ENCODE results near the gene ZNF407. TPM values are rescaled to one million over a fixed set of nuclear protein-coding genes. Genes with fewer than 3 reads are reported as not detected.

Gene ZNF407
- total and polyA plus RNA-seq, 2 donors from 2014 or later, result 2.5 to 17.8 TPM

- no peak for TF ChIP-seq CTCF (IDR thresholded peaks at IDR 0.05; ENCODE audit: borderline replicate concordance, extremely low read depth, insufficient read depth)
- intact Hi-C loops (cut with DNase I), result no loop called here
- DNase-seq, result no peak
- H3K9ac ChIP-seq (ENCODE audit: low read length in 3 of 3), result no peak overlapping the region
- no peak for FAIRE-seq
- H3K36me3 ChIP-seq (ENCODE audit: control insufficient read depth in 2 of 3, insufficient read depth in 3 of 3, low read length in 3 of 3), result no peaks in the 10 kb centered on the region
- H3K4me3 ChIP-seq (ENCODE audit: low read length in 3 of 3), result no peak overlapping the region
- no peaks in the 10 kb centered on the region for H3K9me3 ChIP-seq (ENCODE audit: control insufficient read depth in 2 of 3, insufficient read depth in 1 of 3, low read length in 3 of 3)
- no peak overlapping the region for H3K27ac ChIP-seq (ENCODE audit: low read depth in 2 of 2, low read length in 2 of 2)
- H3K27me3 ChIP-seq (ENCODE audit: control insufficient read depth, insufficient read depth, low read length), result no peaks in the 10 kb centered on the region
- H3K4me1 ChIP-seq (ENCODE audit: control insufficient read depth in 2 of 3, insufficient read depth in 2 of 3, low read depth in 1 of 3, low read length in 3 of 3), result no peaks in the 10 kb centered on the region
Measured at GRCh38 chr18:75025573-75025972, 427.9 kb downstream of the ZNF407 start.

DNA sequence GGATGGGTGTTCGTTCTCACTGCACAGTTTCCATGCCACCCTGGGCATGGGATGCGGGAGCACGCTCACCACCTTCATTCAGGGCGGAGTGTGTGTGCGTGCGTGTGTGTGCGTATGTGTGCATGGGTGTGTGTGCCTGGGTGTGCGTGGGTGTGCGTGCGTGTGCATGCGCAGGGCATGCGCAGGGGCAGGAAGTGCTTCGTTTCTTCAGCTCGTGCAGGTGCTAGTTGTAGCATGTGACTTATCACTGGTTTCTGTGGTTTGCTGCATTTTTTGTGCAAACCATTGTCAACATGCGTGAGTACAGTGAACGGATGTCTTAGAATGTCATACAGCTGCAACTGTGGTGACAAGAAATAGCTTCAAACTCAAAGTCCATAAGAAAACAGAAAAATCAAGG, 431.8 kb downstream of the ZNF407 start:
- no peak overlapping the region for H3K4me3 ChIP-seq (ENCODE audit: low read length in 3 of 3)
- H3K9ac ChIP-seq (ENCODE audit: low read length in 3 of 3), result no peak overlapping the region
- H3K9me3 ChIP-seq (ENCODE audit: control insufficient read depth in 2 of 3, insufficient read depth in 1 of 3, low read length in 3 of 3), result no peaks in the 10 kb centered on the region
- no peaks in the 10 kb centered on the region for H3K27me3 ChIP-seq (ENCODE audit: control insufficient read depth, insufficient read depth, low read length)
- H3K27ac ChIP-seq (ENCODE audit: low read depth in 2 of 2, low read length in 2 of 2), result no peak overlapping the region
- DNase-seq (no peak), FAIRE-seq (no peak)
- no peak for TF ChIP-seq CTCF (IDR thresholded peaks at IDR 0.05; ENCODE audit: borderline replicate concordance, extremely low read depth, insufficient read depth)
- no peaks in the 10 kb centered on the region for H3K4me1 ChIP-seq (ENCODE audit: control insufficient read depth in 2 of 3, insufficient read depth in 2 of 3, low read depth in 1 of 3, low read length in 3 of 3)
- intact Hi-C loops (cut with DNase I), result no loop called here
- no peaks in the 10 kb centered on the region for H3K36me3 ChIP-seq (ENCODE audit: control insufficient read depth in 2 of 3, insufficient read depth in 3 of 3, low read length in 3 of 3)

GRCh38 chr18:75031717-75032317, 434.1 kb downstream of the ZNF407 start:
- no peak for FAIRE-seq
- no peak for TF ChIP-seq CTCF (IDR thresholded peaks at IDR 0.05; ENCODE audit: borderline replicate concordance, extremely low read depth, insufficient read depth)
- intact Hi-C loops (cut with DNase I), result no loop called here

GRCh38 chr18:75033516-75033915, 435.8 kb downstream of the ZNF407 start:
- H3K4me1 ChIP-seq (ENCODE audit: control insufficient read depth in 2 of 3, insufficient read depth in 2 of 3, low read depth in 1 of 3, low read length in 3 of 3), result peaks cover 0 to 2% (median 0%) of the 10 kb centered on the region in 3 donors
- intact Hi-C loops (cut with DNase I), result no loop called here
- FAIRE-seq (no peak), DNase-seq (no peak)
- H3K27me3 ChIP-seq (ENCODE audit: control insufficient read depth, insufficient read depth, low read length), result no peaks in the 10 kb centered on the region
- H3K36me3 ChIP-seq (ENCODE audit: control insufficient read depth in 2 of 3, insufficient read depth in 3 of 3, low read length in 3 of 3), result no peaks in the 10 kb centered on the region
- no peak overlapping the region for H3K4me3 ChIP-seq (ENCODE audit: low read length in 3 of 3)
- H3K27ac ChIP-seq (ENCODE audit: low read depth in 2 of 2, low read length in 2 of 2), result no peak overlapping the region
- H3K9ac ChIP-seq (ENCODE audit: low read length in 3 of 3), result no peak overlapping the region
- H3K9me3 ChIP-seq (ENCODE audit: control insufficient read depth in 2 of 3, insufficient read depth in 1 of 3, low read length in 3 of 3), result no peaks in the 10 kb centered on the region
- no peak for TF ChIP-seq CTCF (IDR thresholded peaks at IDR 0.05; ENCODE audit: borderline replicate concordance, extremely low read depth, insufficient read depth)

More at GRCh38 chr18:75031717-75032317, 434.1 kb downstream of the ZNF407 start:
- Histone ChIP-seq H3K27me3 (ENCODE audit: control insufficient read depth, insufficient read depth, low read length) (no peaks in the 10 kb centered on the region), H3K27ac (ENCODE audit: low read depth in 2 of 2, low read length in 2 of 2) (no peak overlapping the region), H3K9ac (ENCODE audit: low read length in 3 of 3) (no peak overlapping the region), H3K4me1 (ENCODE audit: control insufficient read depth in 2 of 3, insufficient read depth in 2 of 3, low read depth in 1 of 3, low read length in 3 of 3) (no peaks in the 10 kb centered on the region), H3K36me3 (ENCODE audit: control insufficient read depth in 2 of 3, insufficient read depth in 3 of 3, low read length in 3 of 3) (no peaks in the 10 kb centered on the region), H3K9me3 (ENCODE audit: control insufficient read depth in 2 of 3, insufficient read depth in 1 of 3, low read length in 3 of 3) (no peaks in the 10 kb centered on the region), H3K4me3 (ENCODE audit: low read length in 3 of 3) (no peak overlapping the region)
- DNase-seq, result peak in 1 of 5 donors; percentile 23
